ENCODE results near the gene IMPDH1.
A peak's percentile ranks its signal among the peaks of the same experiment; 100 is the strongest.

IMPDH1 gene

GRCh38 chr7:128357217-128357613 is 52.6 kb downstream of the IMPDH1 start:
- Histone ChIP-seq H3K27ac (ENCODE audit: low read depth, low read length) (no peak overlapping the region), H3K36me3 (ENCODE audit: control insufficient read depth, insufficient read depth, low read length) (no peaks in the 10 kb centered on the region), H3K27me3 (ENCODE audit: control insufficient read depth, insufficient read depth, low read length) (peaks cover 15% of the 10 kb centered on the region)

GRCh38 chr7:128356546-128357216 is 53.1 kb downstream of the IMPDH1 start:
- Histone ChIP-seq H3K4me1 (ENCODE audit: control insufficient read depth, insufficient read depth, low read length) (no peaks in the 10 kb centered on the region), H3K27me3 (ENCODE audit: control insufficient read depth, insufficient read depth, low read length) (peaks cover 12% of the 10 kb centered on the region), H3K9ac (ENCODE audit: low read length) (no peak overlapping the region), H3K4me3 (ENCODE audit: low read length) (no peak overlapping the region), H3K36me3 (ENCODE audit: control insufficient read depth, insufficient read depth, low read length) (no peaks in the 10 kb centered on the region), H3K27ac (ENCODE audit: low read depth, low read length) (no peak overlapping the region)

More at GRCh38 chr7:128357217-128357613, 52.6 kb downstream of the IMPDH1 start:
- no peaks in the 10 kb centered on the region for H3K4me1 ChIP-seq (ENCODE audit: control insufficient read depth, insufficient read depth, low read length)
- H3K9ac ChIP-seq (ENCODE audit: low read length), result no peak overlapping the region
- H3K4me3 ChIP-seq (ENCODE audit: low read length), result no peak overlapping the region

- H3K9ac ChIP-seq (ENCODE audit: low read length), result no peak overlapping the region
- no peak overlapping the region for H3K27ac ChIP-seq (ENCODE audit: low read depth, low read length)
- no peaks in the 10 kb centered on the region for H3K4me1 ChIP-seq (ENCODE audit: control insufficient read depth, insufficient read depth, low read length)
- H3K4me3 ChIP-seq (ENCODE audit: low read length), result no peak overlapping the region
- H3K36me3 ChIP-seq (ENCODE audit: control insufficient read depth, insufficient read depth, low read length), result no peaks in the 10 kb centered on the region
- H3K27me3 ChIP-seq (ENCODE audit: control insufficient read depth, insufficient read depth, low read length), result peaks cover 18% of the 10 kb centered on the region
Observed at GRCh38 chr7:128353610-128354009, 56.2 kb downstream of the IMPDH1 start.

GRCh38 chr7:128353189-128353588 is 56.6 kb downstream of the IMPDH1 start:
- Histone ChIP-seq H3K4me1 (ENCODE audit: control insufficient read depth, insufficient read depth, low read length) (no peaks in the 10 kb centered on the region), H3K27ac (ENCODE audit: low read depth, low read length) (no peak overlapping the region), H3K27me3 (ENCODE audit: control insufficient read depth, insufficient read depth, low read length) (peaks cover 18% of the 10 kb centered on the region), H3K36me3 (ENCODE audit: control insufficient read depth, insufficient read depth, low read length) (no peaks in the 10 kb centered on the region), H3K4me3 (ENCODE audit: low read length) (no peak overlapping the region), H3K9ac (ENCODE audit: low read length) (no peak overlapping the region)

- Histone ChIP-seq H3K27me3 (ENCODE audit: control insufficient read depth, insufficient read depth, low read length) (peaks cover 18% of the 10 kb centered on the region), H3K9ac (ENCODE audit: low read length) (no peak overlapping the region), H3K4me1 (ENCODE audit: control insufficient read depth, insufficient read depth, low read length) (no peaks in the 10 kb centered on the region), H3K4me3 (ENCODE audit: low read length) (no peak overlapping the region), H3K36me3 (ENCODE audit: control insufficient read depth, insufficient read depth, low read length) (no peaks in the 10 kb centered on the region), H3K27ac (ENCODE audit: low read depth, low read length) (no peak overlapping the region)
Observed at GRCh38 chr7:128352636-128353035, 57.1 kb downstream of the IMPDH1 start.

- Histone ChIP-seq H3K9ac (ENCODE audit: low read length) (no peak overlapping the region), H3K27me3 (ENCODE audit: control insufficient read depth, insufficient read depth, low read length) (peaks cover 18% of the 10 kb centered on the region), H3K36me3 (ENCODE audit: control insufficient read depth, insufficient read depth, low read length) (no peaks in the 10 kb centered on the region), H3K4me3 (ENCODE audit: low read length) (peak overlapping the region; percentile 18), H3K27ac (ENCODE audit: low read depth, low read length) (no peak overlapping the region), H3K4me1 (ENCODE audit: control insufficient read depth, insufficient read depth, low read length) (no peaks in the 10 kb centered on the region)
Observed at GRCh38 chr7:128352153-128352537, 57.6 kb downstream of the IMPDH1 start.

GRCh38 chr7:128351296-128352152 is 58.3 kb downstream of the IMPDH1 start:
- peak overlapping the region; percentile 18 for H3K4me3 ChIP-seq (ENCODE audit: low read length)
- no peak overlapping the region for H3K9ac ChIP-seq (ENCODE audit: low read length)
- H3K36me3 ChIP-seq (ENCODE audit: control insufficient read depth, insufficient read depth, low read length), result no peaks in the 10 kb centered on the region
- peaks cover 18% of the 10 kb centered on the region for H3K27me3 ChIP-seq (ENCODE audit: control insufficient read depth, insufficient read depth, low read length)
- H3K4me1 ChIP-seq (ENCODE audit: control insufficient read depth, insufficient read depth, low read length), result no peaks in the 10 kb centered on the region
- no peak overlapping the region for H3K27ac ChIP-seq (ENCODE audit: low read depth, low read length)

GRCh38 chr7:128350708-128351295 is 59.0 kb downstream of the IMPDH1 start:
- no peak overlapping the region for H3K9ac ChIP-seq (ENCODE audit: low read length)
- no peaks in the 10 kb centered on the region for H3K4me1 ChIP-seq (ENCODE audit: control insufficient read depth, insufficient read depth, low read length)
- H3K4me3 ChIP-seq (ENCODE audit: low read length), result no peak overlapping the region
- H3K27me3 ChIP-seq (ENCODE audit: control insufficient read depth, insufficient read depth, low read length), result peaks cover 18% of the 10 kb centered on the region
- no peak overlapping the region for H3K27ac ChIP-seq (ENCODE audit: low read depth, low read length)
- H3K36me3 ChIP-seq (ENCODE audit: control insufficient read depth, insufficient read depth, low read length), result no peaks in the 10 kb centered on the region

GRCh38 chr7:128349466-128349825 is 60.3 kb downstream of the IMPDH1 start:
- peaks cover 15% of the 10 kb centered on the region for H3K27me3 ChIP-seq (ENCODE audit: control insufficient read depth, insufficient read depth, low read length)

GRCh38 chr7:128347647-128348097 is 62.1 kb downstream of the IMPDH1 start:
- Histone ChIP-seq H3K27ac (ENCODE audit: low read depth, low read length) (no peak overlapping the region), H3K27me3 (ENCODE audit: control insufficient read depth, insufficient read depth, low read length) (peaks cover 9% of the 10 kb centered on the region), H3K9ac (ENCODE audit: low read length) (no peak overlapping the region), H3K4me3 (ENCODE audit: low read length) (no peak overlapping the region), H3K4me1 (ENCODE audit: control insufficient read depth, insufficient read depth, low read length) (peaks cover 6% of the 10 kb centered on the region), H3K36me3 (ENCODE audit: control insufficient read depth, insufficient read depth, low read length) (no peaks in the 10 kb centered on the region)

More at GRCh38 chr7:128349466-128349825, 60.3 kb downstream of the IMPDH1 start:
- H3K9ac ChIP-seq (ENCODE audit: low read length), result no peak overlapping the region
- no peaks in the 10 kb centered on the region for H3K4me1 ChIP-seq (ENCODE audit: control insufficient read depth, insufficient read depth, low read length)
- no peak overlapping the region for H3K27ac ChIP-seq (ENCODE audit: low read depth, low read length)
- no peak overlapping the region for H3K4me3 ChIP-seq (ENCODE audit: low read length)
- no peaks in the 10 kb centered on the region for H3K36me3 ChIP-seq (ENCODE audit: control insufficient read depth, insufficient read depth, low read length)

GRCh38 chr7:128344431-128344774 is 65.4 kb downstream of the IMPDH1 start:
- Histone ChIP-seq H3K36me3 (ENCODE audit: control insufficient read depth, insufficient read depth, low read length) (no peaks in the 10 kb centered on the region), H3K27ac (ENCODE audit: low read depth, low read length) (no peak overlapping the region), H3K4me1 (ENCODE audit: control insufficient read depth, insufficient read depth, low read length) (peaks cover 14% of the 10 kb centered on the region), H3K27me3 (ENCODE audit: control insufficient read depth, insufficient read depth, low read length) (no peaks in the 10 kb centered on the region), H3K4me3 (ENCODE audit: low read length) (no peak overlapping the region), H3K9ac (ENCODE audit: low read length) (no peak overlapping the region)

GRCh38 chr7:128343554-128344430 is 66.0 kb downstream of the IMPDH1 start, which contains the start of gene RBM28:
Gene RBM28, minus strand, starts transcription at chr7:128343908. Its CDS starts 115 bp downstream, at chr7:128343793.
- H3K36me3 ChIP-seq (ENCODE audit: control insufficient read depth, insufficient read depth, low read length), result peaks cover 3% of the 10 kb centered on the region
- peak within 1 kb of the TSS; percentile 81 for H3K27ac ChIP-seq (ENCODE audit: low read depth, low read length)
- H3K4me1 ChIP-seq (ENCODE audit: control insufficient read depth, insufficient read depth, low read length), result peaks cover 14% of the 10 kb centered on the region
- no peaks in the 10 kb centered on the region for H3K27me3 ChIP-seq (ENCODE audit: control insufficient read depth, insufficient read depth, low read length)
- H3K9ac ChIP-seq (ENCODE audit: low read length), result peak within 1 kb of the TSS; percentile 86
- peak within 1 kb of the TSS; percentile 93 for H3K4me3 ChIP-seq (ENCODE audit: low read length)
